HEK293 (cell line): Measurements from ENCODE around the gene ETV1.

ENCODE experiments used
- CTCF ChIA-PET: fragments of 350-600 bp; formaldehyde crosslinking; extraction: SDS; loops from one replicate; lab custom pipeline; 2021; ENCODE audit warnings: antibody characterized with exemption; lab: Yijun Ruan, JAX
- POLR2A ChIA-PET: fragments of 300-600 bp; formaldehyde crosslinking; extraction: SDS; loops from one replicate; lab custom pipeline; 2020; ENCODE audit warnings: antibody characterized with exemption, inconsistent platforms; lab: Yijun Ruan, JAX
- H3K27ac ChIP-seq: fragments of 200-500 bp; sonication (Bioruptor generic); 2 replicates; pipeline ENCODE4 v1.5.1; 2014; ENCODE audit warnings: low read depth, low read length, control low read depth, inconsistent platforms; ENCODE audit errors: extremely low read depth
- H3K36me3 ChIP-seq, 2 experiments: fragments of 200-500 bp in 1 of 2; sonication (Bioruptor generic) in 1 of 2; 1 replicate in 1 of 2; 2 replicates in 1 of 2; pipeline ENCODE4 v1.5.1; 2014 to 2017; ENCODE audit warnings: inconsistent platforms in 2 of 2, low read length in 2 of 2; ENCODE audit not compliant: control insufficient read depth in 2 of 2, insufficient read depth in 1 of 2
- H3K4me1 ChIP-seq: fragments of 200-500 bp; sonication (Bioruptor generic); 2 replicates; pipeline ENCODE4 v1.5.1; 2014; ENCODE audit warnings: mild to moderate bottlenecking, low read length, inconsistent platforms; ENCODE audit not compliant: control insufficient read depth, insufficient read depth
- H3K4me3 ChIP-seq: 2 replicates; pipeline ENCODE4 v1.5.1; 2011; ENCODE audit warnings: low read depth, mild to moderate bottlenecking, control low read depth, low read length, moderate library complexity
- H3K9me3 ChIP-seq: fragments of 200-500 bp; sonication (Bioruptor generic); 2 replicates; pipeline ENCODE4 v1.5.1; 2014; ENCODE audit warnings: low read depth, low read length, inconsistent platforms; ENCODE audit not compliant: control insufficient read depth, insufficient read depth
- MYNN ChIP-seq: fragments of 450-650 bp; formaldehyde crosslinking; IDR thresholded peaks from 2 replicates; pipeline ENCODE4 v1.5.1; 2016; ENCODE audit warnings: missing biosample characterization, missing genetic modification characterization, borderline replicate concordance
- PBX3 ChIP-seq: sonication (generic); formaldehyde crosslinking; IDR thresholded peaks from 2 replicates; pipeline ENCODE4 v1.8.1; 2022; ENCODE audit warnings: mild to moderate bottlenecking, moderate library complexity, missing genetic modification reagents
- ZBTB49 ChIP-seq: fragments of 450-650 bp; formaldehyde crosslinking; IDR thresholded peaks from 2 replicates; pipeline ENCODE4 v1.5.1; 2016; ENCODE audit warnings: missing biosample characterization, missing genetic modification characterization, low read depth
- ZBTB6 ChIP-seq: fragments of 450-650 bp; formaldehyde crosslinking; IDR thresholded peaks from 2 replicates; pipeline ENCODE4 v1.5.1; 2017; ENCODE audit warnings: missing biosample characterization, missing genetic modification characterization
- ZNF121 ChIP-seq: fragments of 450-650 bp; formaldehyde crosslinking; IDR thresholded peaks from 2 replicates; pipeline ENCODE4 v1.5.1; 2016; ENCODE audit warnings: missing biosample characterization, missing genetic modification characterization
- ZNF23 ChIP-seq: fragments of 450-650 bp; formaldehyde crosslinking; IDR thresholded peaks from 2 replicates; pipeline ENCODE4 v1.5.1; 2016; ENCODE audit warnings: missing biosample characterization, missing genetic modification characterization, borderline replicate concordance
- ZNF24 ChIP-seq: fragments of 450-650 bp; formaldehyde crosslinking; IDR thresholded peaks from 2 replicates; pipeline ENCODE4 v1.5.1; 2016; ENCODE audit warnings: missing biosample characterization, missing genetic modification characterization
- ZNF248 ChIP-seq: fragments of 450-650 bp; formaldehyde crosslinking; IDR thresholded peaks from 2 replicates; pipeline ENCODE4 v1.5.1; 2017; ENCODE audit warnings: missing biosample characterization, missing genetic modification characterization
- ZNF354C ChIP-seq: fragments of 450-650 bp; formaldehyde crosslinking; IDR thresholded peaks from 2 replicates; pipeline ENCODE4 v1.5.1; 2016; ENCODE audit warnings: missing biosample characterization, missing genetic modification characterization, low read depth, borderline replicate concordance
- ZNF645 ChIP-seq: fragments of 450-650 bp; formaldehyde crosslinking; IDR thresholded peaks from 2 replicates; pipeline ENCODE4; 2016; ENCODE audit warnings: missing biosample characterization, missing genetic modification characterization
- ZNF701 ChIP-seq: fragments of 450-650 bp; formaldehyde crosslinking; IDR thresholded peaks from 2 replicates; pipeline ENCODE4 v1.5.1; 2016; ENCODE audit warnings: missing biosample characterization, missing genetic modification characterization
- ZNF768 ChIP-seq: fragments of 450-650 bp; formaldehyde crosslinking; IDR thresholded peaks from 2 replicates; pipeline ENCODE4 v1.5.1; 2018; ENCODE audit warnings: missing biosample characterization, mild to moderate bottlenecking, missing genetic modification characterization
- ZSCAN23 ChIP-seq: fragments of 450-650 bp; formaldehyde crosslinking; IDR thresholded peaks from 2 replicates; pipeline ENCODE4 v1.5.1; 2016; ENCODE audit warnings: missing biosample characterization, missing genetic modification characterization

Gene ETV1

GRCh38 chr7:13880789-13881188, 108.7 kb downstream of the ETV1 start (continued):
- no peak for TF ChIP-seq ZSCAN23
- TF ChIP-seq ZNF121 (tag by site-specific recombination): no peak
- no peak for TF ChIP-seq MYNN (tag by site-specific recombination)

GRCh38 chr7:13879994-13880686, 109.3 kb downstream of the ETV1 start:
- Histone ChIP-seq H3K9me3 (no peaks in the 10 kb centered on the region), H3K4me3 (no peak overlapping the region), H3K27ac (no peak overlapping the region), H3K4me1 (no peaks in the 10 kb centered on the region), H3K36me3 (no peaks in the 10 kb centered on the region)
- TF ChIP-seq PBX3: no peak
- TF ChIP-seq ZNF248 (tag by site-specific recombination): no peak
- TF ChIP-seq ZNF24 (tag by site-specific recombination): no peak
- no peak for TF ChIP-seq ZNF645
- no peak for TF ChIP-seq ZNF701 (tag by site-specific recombination)
- POLR2A ChIA-PET: no interaction called here
- CTCF ChIA-PET: no interaction called here

GRCh38 chr7:13879143-13879542, 110.3 kb downstream of the ETV1 start:
- CTCF ChIA-PET: no interaction called here
- POLR2A ChIA-PET: no interaction called here
- Histone ChIP-seq H3K36me3 (no peaks in the 10 kb centered on the region), H3K4me1 (no peaks in the 10 kb centered on the region), H3K27ac (no peak overlapping the region), H3K9me3 (no peaks in the 10 kb centered on the region), H3K4me3 (no peak overlapping the region)
- TF ChIP-seq ZNF768 (tag by site-specific recombination) (no peak), ZNF23 (tag by site-specific recombination) (no peak)

- H3K9me3 ChIP-seq: no peaks in the 10 kb centered on the region
- TF ChIP-seq ZBTB6 (tag by site-specific recombination) (no peak), ZBTB49 (tag by site-specific recombination) (no peak), ZNF354C (tag by site-specific recombination) (no peak)
- H3K27ac ChIP-seq: no peak overlapping the region
- H3K4me3 ChIP-seq: no peak overlapping the region
- ChIA-PET CTCF (interaction anchor here (0.6 kb wide), 1 partner anchor 604 kb away, joined by 4 read pairs; no protein-coding TSS in a partner anchor), POLR2A (no interaction called here)
- H3K4me1 ChIP-seq: no peaks in the 10 kb centered on the region
- no peaks in the 10 kb centered on the region for H3K36me3 ChIP-seq
Measured at GRCh38 chr7:13878154-13878553, 111.3 kb downstream of the ETV1 start.
